Karpas-422 (cell line): Measurements from ENCODE around the gene ANKRD33B. TPM values are rescaled to one million over a fixed set of nuclear protein-coding genes. Genes with fewer than 3 reads are reported as not detected.
"Not testable (repeated sequence)": the region's sequence is repeated elsewhere in the genome, so short reads cannot be mapped to it uniquely, and the experiment has no call there.

ENCODE experiments used
- DNase-seq: peaks from one replicate; pipeline ENCODE4 v3.0.0-alpha.2; 2015
- H2AFZ ChIP-seq: fragments of 200-600 bp; sonication (generic); 2 replicates; pipeline ENCODE4 v1.6.1; 2014; ENCODE audit warnings: antibody characterized with exemption, low read length, mixed read lengths
- H3K27ac ChIP-seq: fragments of 200-600 bp; sonication (generic); 2 replicates; pipeline ENCODE4 v1.5.1; 2014; ENCODE audit warnings: mild to moderate bottlenecking, low read length, moderate library complexity
- H3K27me3 ChIP-seq: fragments of 200-600 bp; sonication (generic); 2 replicates; pipeline ENCODE4 v1.6.1; 2014; ENCODE audit warnings: low read length, mixed read lengths
- H3K36me3 ChIP-seq: fragments of 200-600 bp; sonication (generic); 2 replicates; pipeline ENCODE4 v1.6.1; 2014; ENCODE audit warnings: low read length, mixed read lengths; ENCODE audit not compliant: insufficient read depth
- H3K4me1 ChIP-seq: fragments of 200-600 bp; sonication (generic); 2 replicates; pipeline ENCODE4 v1.6.1; 2014; ENCODE audit warnings: mild to moderate bottlenecking, low read length, mixed read lengths
- H3K4me2 ChIP-seq: fragments of 200-600 bp; sonication (generic); 2 replicates; pipeline ENCODE4 v1.6.1; 2014; ENCODE audit warnings: low read length, low read depth, mild to moderate bottlenecking; ENCODE audit not compliant: poor library complexity, severe bottlenecking
- H3K4me3 ChIP-seq: fragments of 200-600 bp; sonication (generic); 2 replicates; pipeline ENCODE4 v1.5.1; 2014; ENCODE audit warnings: mild to moderate bottlenecking, antibody characterized with exemption, low read length, mixed read lengths
- H3K79me2 ChIP-seq: fragments of 200-600 bp; sonication (generic); 2 replicates; pipeline ENCODE4 v1.6.1; 2014; ENCODE audit warnings: mild to moderate bottlenecking, low read length, mixed read lengths
- H3K9ac ChIP-seq: fragments of 200-600 bp; sonication (generic); 2 replicates; pipeline ENCODE4 v1.6.0; 2014; ENCODE audit warnings: low read length
- H3K9me2 ChIP-seq: fragments of 200-600 bp; sonication (generic), shearing (Covaris generic); replicated peaks from 2 replicates; pipeline ENCODE4 v1.6.0; 2014; ENCODE audit warnings: mild to moderate bottlenecking, low read length, moderate library complexity; ENCODE audit not compliant: insufficient read depth
- H3K9me3 ChIP-seq: fragments of 300-700, 200-600 bp; sonication (generic); 2 replicates; pipeline ENCODE4 v1.6.1; 2014; ENCODE audit warnings: low read length, mixed read lengths
- H4K20me1 ChIP-seq: fragments of 200-600 bp; sonication (generic); 2 replicates; pipeline ENCODE4 v1.6.1; 2014; ENCODE audit warnings: mild to moderate bottlenecking, antibody characterized with exemption, low read length, low read depth; ENCODE audit not compliant: insufficient read depth
- total RNA-seq: library from RNA; depleted of rRNA; stranded (reverse); fragments of >200 nt; shearing (Covaris generic); gene quantifications from 2 replicates; pipeline ENCODE4 v1.2.3, GENCODE V29; 2014; ENCODE audit warnings: low replicate concordance

Gene ANKRD33B
- total RNA-seq, 1 experiment from 2014 or later = 0.48 TPM

- Histone ChIP-seq H3K27me3 (no peaks in the 10 kb centered on the region), H3K79me2 (no peaks in the 10 kb centered on the region), H3K4me2 (peak overlapping the region; percentile 8), H3K4me3 (no peak overlapping the region), H3K9me3 (no peaks in the 10 kb centered on the region), H3K36me3 (no peaks in the 10 kb centered on the region), H2AFZ (no peak overlapping the region; the same call in 1 of the 2 replicates), H3K4me1 (peaks cover 26% of the 10 kb centered on the region), H4K20me1 (no peaks in the 10 kb centered on the region), H3K9ac (no peak overlapping the region), H3K9me2 (no peaks in the 10 kb centered on the region), H3K27ac (no peak overlapping the region)
- peak; percentile 58 for DNase-seq
Measured at GRCh38 chr5:10635257-10635866, 71.5 kb downstream of the ANKRD33B start.

- no peak overlapping the region for H3K27ac ChIP-seq
- DNase-seq = no peak
- H3K9ac ChIP-seq = no peak overlapping the region
- H3K27me3 ChIP-seq = no peaks in the 10 kb centered on the region
- no peak overlapping the region for H2AFZ ChIP-seq
- no peaks in the 10 kb centered on the region for H4K20me1 ChIP-seq
- no peak overlapping the region for H3K4me3 ChIP-seq
- no peaks in the 10 kb centered on the region for H3K79me2 ChIP-seq
- peaks cover 26% of the 10 kb centered on the region for H3K4me1 ChIP-seq
- no peaks in the 10 kb centered on the region for H3K36me3 ChIP-seq
- no peaks in the 10 kb centered on the region for H3K9me2 ChIP-seq
- H3K9me3 ChIP-seq = no peaks in the 10 kb centered on the region
- no peak overlapping the region for H3K4me2 ChIP-seq
Measured at GRCh38 chr5:10635867-10636350, 72.0 kb downstream of the ANKRD33B start.

GRCh38 chr5:10636363-10637142 lies 72.7 kb downstream of the ANKRD33B start:
- no peaks in the 10 kb centered on the region for H3K79me2 ChIP-seq
- peaks cover 24% of the 10 kb centered on the region for H3K4me1 ChIP-seq
- H3K36me3 ChIP-seq = no peaks in the 10 kb centered on the region
- no peak for DNase-seq
- H2AFZ ChIP-seq = no peak overlapping the region
- H3K27me3 ChIP-seq = no peaks in the 10 kb centered on the region
- no peaks in the 10 kb centered on the region for H4K20me1 ChIP-seq
- no peak overlapping the region for H3K4me2 ChIP-seq
- H3K9ac ChIP-seq = no peak overlapping the region
- no peaks in the 10 kb centered on the region for H3K9me3 ChIP-seq
- H3K4me3 ChIP-seq = no peak overlapping the region
- H3K27ac ChIP-seq = no peak overlapping the region
- H3K9me2 ChIP-seq = no peaks in the 10 kb centered on the region

- Histone ChIP-seq H3K36me3 (no peaks in the 10 kb centered on the region), H3K27ac (no peak overlapping the region), H3K27me3 (no peaks in the 10 kb centered on the region), H3K4me2 (no peak overlapping the region), H3K9me2 (no peaks in the 10 kb centered on the region), H3K4me1 (peaks cover 14% of the 10 kb centered on the region), H4K20me1 (no peaks in the 10 kb centered on the region), H3K79me2 (no peaks in the 10 kb centered on the region), H3K9me3 (no peaks in the 10 kb centered on the region), H3K9ac (no peak overlapping the region), H2AFZ (no peak overlapping the region), H3K4me3 (no peak overlapping the region)
- no peak for DNase-seq
Measured at GRCh38 chr5:10637944-10638343, 74.1 kb downstream of the ANKRD33B start.

- not testable (repeated sequence) for H3K27ac ChIP-seq
Measured at GRCh38 chr5:10638723-10639122, 74.9 kb downstream of the ANKRD33B start.

GRCh38 chr5:10639846-10640368 lies 76.0 kb downstream of the ANKRD33B start:
- no peaks in the 10 kb centered on the region for H3K27me3 ChIP-seq
- H3K9me2 ChIP-seq = no peaks in the 10 kb centered on the region
- no peak overlapping the region for H3K4me2 ChIP-seq
- no peak overlapping the region for H3K27ac ChIP-seq
- H3K79me2 ChIP-seq = no peaks in the 10 kb centered on the region
- no peak overlapping the region for H2AFZ ChIP-seq
- no peak overlapping the region for H3K9ac ChIP-seq
- peaks cover 4% of the 10 kb centered on the region for H3K4me1 ChIP-seq
- no peak for DNase-seq
- H3K36me3 ChIP-seq = no peaks in the 10 kb centered on the region
- H3K9me3 ChIP-seq = no peaks in the 10 kb centered on the region
- H4K20me1 ChIP-seq = no peaks in the 10 kb centered on the region
- no peak overlapping the region for H3K4me3 ChIP-seq

More at GRCh38 chr5:10638723-10639122, 74.9 kb downstream of the ANKRD33B start:
- not testable (repeated sequence) for H3K36me3 ChIP-seq, H4K20me1 ChIP-seq, H3K4me3 ChIP-seq, DNase-seq, H3K4me1 ChIP-seq, H3K9me3 ChIP-seq, H3K4me2 ChIP-seq, H3K9ac ChIP-seq, H3K27me3 ChIP-seq, H3K79me2 ChIP-seq, H2AFZ ChIP-seq, H3K9me2 ChIP-seq

GRCh38 chr5:10642367-10642766 lies 78.5 kb downstream of the ANKRD33B start:
- no peak overlapping the region for H3K4me2 ChIP-seq
- H3K27me3 ChIP-seq = no peaks in the 10 kb centered on the region
- H3K4me3 ChIP-seq = no peak overlapping the region
- H3K9me2 ChIP-seq = no peaks in the 10 kb centered on the region
- H4K20me1 ChIP-seq = no peaks in the 10 kb centered on the region
- no peak overlapping the region for H3K9ac ChIP-seq
- H2AFZ ChIP-seq = no peak overlapping the region
- H3K27ac ChIP-seq = no peak overlapping the region
- H3K4me1 ChIP-seq = no peaks in the 10 kb centered on the region
- H3K36me3 ChIP-seq = no peaks in the 10 kb centered on the region
- H3K79me2 ChIP-seq = no peaks in the 10 kb centered on the region
- H3K9me3 ChIP-seq = no peaks in the 10 kb centered on the region
- DNase-seq = no peak

- no peak overlapping the region for H2AFZ ChIP-seq
- no peak overlapping the region for H3K9ac ChIP-seq
- no peak for DNase-seq
- no peak overlapping the region for H3K27ac ChIP-seq
- no peaks in the 10 kb centered on the region for H3K9me2 ChIP-seq
- no peaks in the 10 kb centered on the region for H3K36me3 ChIP-seq
- no peak overlapping the region for H3K4me2 ChIP-seq
- no peaks in the 10 kb centered on the region for H3K27me3 ChIP-seq
- H4K20me1 ChIP-seq = no peaks in the 10 kb centered on the region
- H3K79me2 ChIP-seq = no peaks in the 10 kb centered on the region
- H3K4me1 ChIP-seq = no peaks in the 10 kb centered on the region
- no peaks in the 10 kb centered on the region for H3K9me3 ChIP-seq
- H3K4me3 ChIP-seq = no peak overlapping the region
Measured at GRCh38 chr5:10644192-10644591, 80.3 kb downstream of the ANKRD33B start.
